ENCODE measurements around the gene CSF3R. TPM values are rescaled to one million over a fixed set of nuclear protein-coding genes. Genes with fewer than 3 reads are reported as not detected.
"Not testable (repeated sequence)": the region's sequence is repeated elsewhere in the genome, so short reads cannot be mapped to it uniquely, and the experiment has no call there.

The CSF3R gene
- total and polyA plus RNA-seq, 9 donors: 1.3 to 5.3 (median 3.1) TPM

- DNase-seq: not testable (repeated sequence)
Measured at GRCh38 chr1:36501911-36502310, 19.2 kb upstream of the CSF3R start.

GRCh38 chr1:36497207-36497606 is 14.5 kb upstream of the CSF3R start:
- no peak overlapping the region for H3K4me3 ChIP-seq (ENCODE audit: low read length)
- no peaks in the 10 kb centered on the region for H3K4me1 ChIP-seq (ENCODE audit: control insufficient read depth, insufficient read depth, low read length)
- WGBS (ENCODE audit: insufficient coverage): no CpG with 5 or more reads among the region's 2 CpGs
- DNase-seq: no peak
- H3K27ac ChIP-seq (ENCODE audit: low read length): no peak overlapping the region
- no peaks in the 10 kb centered on the region for H3K36me3 ChIP-seq (ENCODE audit: control insufficient read depth, insufficient read depth, low read length)
- H3K27me3 ChIP-seq (ENCODE audit: control insufficient read depth, insufficient read depth, low read length): no peaks in the 10 kb centered on the region
- H3K9me3 ChIP-seq (replicated peaks; ENCODE audit: control insufficient read depth, low read depth, low read length): no peaks in the 10 kb centered on the region

More at GRCh38 chr1:36501911-36502310, 19.2 kb upstream of the CSF3R start:
- H3K4me1 ChIP-seq (ENCODE audit: control insufficient read depth, insufficient read depth, low read length); H3K27me3 ChIP-seq (ENCODE audit: control insufficient read depth, insufficient read depth, low read length); H3K36me3 ChIP-seq (ENCODE audit: control insufficient read depth, insufficient read depth, low read length); H3K9me3 ChIP-seq (replicated peaks; ENCODE audit: control insufficient read depth, low read depth, low read length); H3K27ac ChIP-seq (ENCODE audit: low read length); H3K4me3 ChIP-seq (ENCODE audit: low read length): not testable (repeated sequence)
- WGBS (ENCODE audit: insufficient coverage): 71% methylated on average over 1 of the region's 4 CpGs

- Histone ChIP-seq H3K36me3 (ENCODE audit: control insufficient read depth, insufficient read depth, low read length) (no peaks in the 10 kb centered on the region), H3K4me3 (ENCODE audit: low read length) (no peak overlapping the region), H3K4me1 (ENCODE audit: control insufficient read depth, insufficient read depth, low read length) (no peaks in the 10 kb centered on the region), H3K27me3 (ENCODE audit: control insufficient read depth, insufficient read depth, low read length) (no peaks in the 10 kb centered on the region), H3K9me3 (replicated peaks; ENCODE audit: control insufficient read depth, low read depth, low read length) (no peaks in the 10 kb centered on the region), H3K27ac (ENCODE audit: low read length) (no peak overlapping the region)
- DNase-seq: no peak
- WGBS (ENCODE audit: insufficient coverage): 95% methylated on average over 3 of the region's 5 CpGs
Measured at GRCh38 chr1:36494971-36495370, 12.3 kb upstream of the CSF3R start.

GRCh38 chr1:36493524-36493923 is 10.8 kb upstream of the CSF3R start:
- 91% methylated on average over 9 of the region's 9 CpGs for WGBS (ENCODE audit: insufficient coverage)
- no peak overlapping the region for H3K27ac ChIP-seq (ENCODE audit: low read length)
- H3K9me3 ChIP-seq (replicated peaks; ENCODE audit: control insufficient read depth, low read depth, low read length): no peaks in the 10 kb centered on the region
- H3K4me3 ChIP-seq (ENCODE audit: low read length): no peak overlapping the region
- H3K36me3 ChIP-seq (ENCODE audit: control insufficient read depth, insufficient read depth, low read length): no peaks in the 10 kb centered on the region
- no peak for DNase-seq
- no peaks in the 10 kb centered on the region for H3K27me3 ChIP-seq (ENCODE audit: control insufficient read depth, insufficient read depth, low read length)
- no peaks in the 10 kb centered on the region for H3K4me1 ChIP-seq (ENCODE audit: control insufficient read depth, insufficient read depth, low read length)

- DNase-seq: no peak
- Histone ChIP-seq H3K9me3 (replicated peaks; ENCODE audit: control insufficient read depth, low read depth, low read length) (no peaks in the 10 kb centered on the region), H3K4me3 (ENCODE audit: low read length) (no peak overlapping the region), H3K4me1 (ENCODE audit: control insufficient read depth, insufficient read depth, low read length) (no peaks in the 10 kb centered on the region), H3K36me3 (ENCODE audit: control insufficient read depth, insufficient read depth, low read length) (no peaks in the 10 kb centered on the region), H3K27ac (ENCODE audit: low read length) (no peak overlapping the region), H3K27me3 (ENCODE audit: control insufficient read depth, insufficient read depth, low read length) (no peaks in the 10 kb centered on the region)
- WGBS (ENCODE audit: insufficient coverage): no CpG with 5 or more reads among the region's 9 CpGs
Measured at GRCh38 chr1:36492491-36492890, 9.8 kb upstream of the CSF3R start.

GRCh38 chr1:36489258-36490051 is 6.7 kb upstream of the CSF3R start:
- not testable (repeated sequence) for H3K36me3 ChIP-seq (ENCODE audit: control insufficient read depth, insufficient read depth, low read length); H3K4me3 ChIP-seq (ENCODE audit: low read length); H3K27me3 ChIP-seq (ENCODE audit: control insufficient read depth, insufficient read depth, low read length); H3K9me3 ChIP-seq (replicated peaks; ENCODE audit: control insufficient read depth, low read depth, low read length); DNase-seq; H3K4me1 ChIP-seq (ENCODE audit: control insufficient read depth, insufficient read depth, low read length); H3K27ac ChIP-seq (ENCODE audit: low read length)
- 60% methylated on average over 2 of the region's 10 CpGs for WGBS (ENCODE audit: insufficient coverage)

GRCh38 chr1:36487906-36488305 is 5.2 kb upstream of the CSF3R start:
- no peak for DNase-seq
- H3K27ac ChIP-seq (ENCODE audit: low read length): no peak overlapping the region
- H3K4me1 ChIP-seq (ENCODE audit: control insufficient read depth, insufficient read depth, low read length): no peaks in the 10 kb centered on the region
- no peaks in the 10 kb centered on the region for H3K9me3 ChIP-seq (replicated peaks; ENCODE audit: control insufficient read depth, low read depth, low read length)
- 70% methylated on average over 2 of the region's 3 CpGs for WGBS (ENCODE audit: insufficient coverage)
- no peak overlapping the region for H3K4me3 ChIP-seq (ENCODE audit: low read length)
- H3K27me3 ChIP-seq (ENCODE audit: control insufficient read depth, insufficient read depth, low read length): peaks cover 3% of the 10 kb centered on the region
- no peaks in the 10 kb centered on the region for H3K36me3 ChIP-seq (ENCODE audit: control insufficient read depth, insufficient read depth, low read length)

GRCh38 chr1:36487336-36487725 is 4.6 kb upstream of the CSF3R start:
- H3K9me3 ChIP-seq (replicated peaks; ENCODE audit: control insufficient read depth, low read depth, low read length); H3K4me1 ChIP-seq (ENCODE audit: control insufficient read depth, insufficient read depth, low read length); H3K27ac ChIP-seq (ENCODE audit: low read length); H3K4me3 ChIP-seq (ENCODE audit: low read length); DNase-seq; H3K36me3 ChIP-seq (ENCODE audit: control insufficient read depth, insufficient read depth, low read length); H3K27me3 ChIP-seq (ENCODE audit: control insufficient read depth, insufficient read depth, low read length): not testable (repeated sequence)
- WGBS (ENCODE audit: insufficient coverage): no CpG with 5 or more reads among the region's 9 CpGs

- Histone ChIP-seq H3K4me3 (ENCODE audit: low read length) (no peak overlapping the region), H3K36me3 (ENCODE audit: control insufficient read depth, insufficient read depth, low read length) (no peaks in the 10 kb centered on the region), H3K4me1 (ENCODE audit: control insufficient read depth, insufficient read depth, low read length) (no peaks in the 10 kb centered on the region), H3K9me3 (replicated peaks; ENCODE audit: control insufficient read depth, low read depth, low read length) (no peaks in the 10 kb centered on the region), H3K27ac (ENCODE audit: low read length) (no peak overlapping the region), H3K27me3 (ENCODE audit: control insufficient read depth, insufficient read depth, low read length) (peaks cover 3% of the 10 kb centered on the region)
- DNase-seq: peak; percentile 51
- 71% methylated on average over 13 of the region's 17 CpGs for WGBS (ENCODE audit: insufficient coverage)
Measured at GRCh38 chr1:36486439-36487335, 4.0 kb upstream of the CSF3R start.

GRCh38 chr1:36486093-36486438 is 3.4 kb upstream of the CSF3R start:
- no peak overlapping the region for H3K4me3 ChIP-seq (ENCODE audit: low read length)
- H3K4me1 ChIP-seq (ENCODE audit: control insufficient read depth, insufficient read depth, low read length): no peaks in the 10 kb centered on the region
- no CpG with 5 or more reads among the region's 2 CpGs for WGBS (ENCODE audit: insufficient coverage)
- H3K36me3 ChIP-seq (ENCODE audit: control insufficient read depth, insufficient read depth, low read length): no peaks in the 10 kb centered on the region
- DNase-seq: no peak
- peaks cover 3% of the 10 kb centered on the region for H3K27me3 ChIP-seq (ENCODE audit: control insufficient read depth, insufficient read depth, low read length)
- no peaks in the 10 kb centered on the region for H3K9me3 ChIP-seq (replicated peaks; ENCODE audit: control insufficient read depth, low read depth, low read length)
- no peak overlapping the region for H3K27ac ChIP-seq (ENCODE audit: low read length)
